T-cell (primary cell): Measurements from ENCODE around the gene CUBN. TPM values are rescaled to one million over a fixed set of nuclear protein-coding genes. Genes with fewer than 3 reads are reported as not detected.

Experiments used
- ATAC-seq, 4 experiments: fragments of 200-7000 bp in 3 of 4; fragments of 150-1000 bp in 1 of 4; cut with Tn5 transposase; replicated peaks in 1 of 4; 1 replicate in 3 of 4; 2 replicates in 1 of 4; pipeline ENCODE4 v1.10.0; 2021; ENCODE audit warnings: moderate library complexity in 3 of 4, mild to moderate bottlenecking in 2 of 4, moderate number of reproducible peaks in 1 of 4
- CTCF ChIA-PET, 2 donors: fragments of 300-600 bp; sonication (Branson Sonifier 250); formaldehyde crosslinking; loops; one replicate each; lab custom pipeline; 2022; ENCODE audit warnings: antibody characterized with exemption in 2 of 2; lab: Charles Lee
- POLR2A ChIA-PET, 2 donors: fragments of 300-600 bp; sonication (Branson Sonifier 250); formaldehyde crosslinking; loops; one replicate each; lab custom pipeline; 2022; ENCODE audit warnings: antibody characterized with exemption in 2 of 2; lab: Charles Lee
- DNase-seq, 35 experiments: peaks; one replicate each; pipeline versions ENCODE4 v3.0.0 to v3.0.0-alpha.2; 2013 to 2023
- H3K27ac ChIP-seq: one replicate; pipeline ENCODE4 v1.5.1; 2013; ENCODE audit warnings: low read length
- H3K27me3 ChIP-seq, 2 experiments: replicated peaks in 1 of 2; 1 replicate in 1 of 2; 2 replicates in 1 of 2; pipeline versions ENCODE4 v1.6.1 to v1.7.0; 2013; ENCODE audit warnings: low read length in 1 of 2, mixed read lengths in 1 of 2; ENCODE audit not compliant: control insufficient read depth in 2 of 2, insufficient read depth in 2 of 2; ENCODE audit errors: extremely low read depth in 1 of 2
- H3K36me3 ChIP-seq, 2 donors: 1 replicate in 1 of 2; 2 replicates in 1 of 2; pipeline versions ENCODE4 v1.6.1 to v1.7.0; 2013; ENCODE audit warnings: low read length in 1 of 2; ENCODE audit not compliant: control insufficient read depth in 2 of 2, insufficient read depth in 1 of 2; ENCODE audit errors: extremely low read depth in 1 of 2
- H3K4me1 ChIP-seq, 2 experiments: 1 replicate in 1 of 2; 2 replicates in 1 of 2; pipeline versions ENCODE4 v1.6.1 to v1.7.0; 2013; ENCODE audit warnings: low read length in 2 of 2, mixed read lengths in 1 of 2; ENCODE audit not compliant: insufficient read depth in 2 of 2, control insufficient read depth in 1 of 2; ENCODE audit errors: extremely low read depth in 1 of 2
- H3K4me3 ChIP-seq, 2 donors: 1 replicate in 1 of 2; 2 replicates in 1 of 2; pipeline versions ENCODE4 v1.5.1 to v1.7.0; 2013; ENCODE audit warnings: mild to moderate bottlenecking in 2 of 2, low read length in 1 of 2, moderate library complexity in 1 of 2; ENCODE audit not compliant: control insufficient read depth in 1 of 2; ENCODE audit errors: extremely low read depth in 1 of 2
- H3K9me3 ChIP-seq: 2 replicates; pipeline ENCODE4 v1.7.0; 2013
- H3K27ac Mint-ChIP-seq, 2 donors: one replicate each; pipeline ENCODE4 v1.8.0; 2020 to 2021; ENCODE audit warnings: mild to moderate bottlenecking in 2 of 2, mixed read lengths in 2 of 2
- H3K27me3 Mint-ChIP-seq, 2 donors: one replicate each; pipeline ENCODE4 v1.8.0; 2021 to 2022; ENCODE audit warnings: mixed read lengths in 2 of 2
- H3K36me3 Mint-ChIP-seq: one replicate; pipeline ENCODE4 v1.8.0; 2021; ENCODE audit warnings: mixed read lengths
- H3K4me1 Mint-ChIP-seq, 3 donors: one replicate each; pipeline ENCODE4 v1.8.0; 2020 to 2022; ENCODE audit warnings: mixed read lengths in 3 of 3, mild to moderate bottlenecking in 1 of 3
- H3K4me3 Mint-ChIP-seq, 3 donors: one replicate each; pipeline ENCODE4 v1.8.0; 2020 to 2022; ENCODE audit warnings: mild to moderate bottlenecking in 3 of 3, mixed read lengths in 3 of 3, moderate library complexity in 3 of 3
- H3K9me3 Mint-ChIP-seq, 3 donors: one replicate each; pipeline ENCODE4 v1.8.0; 2020 to 2022; ENCODE audit warnings: mixed read lengths in 3 of 3
- WGBS: methylation state at CpG from one replicate; pipeline ENCODE4 v1.1.5; 2013; ENCODE audit warnings: missing lambda C conversion rate; ENCODE audit not compliant: insufficient coverage; 5-methylcytosine and 5-hydroxymethylcytosine counted together
- total RNA-seq, 35 experiments: library from RNA in 6 of 35; stranded (reverse) in 6 of 35; fragments of 120-200 nt in 1 of 35; gene quantifications; one replicate each; pipeline versions ENCODE4 v1.2.1 to v1.2.4 and lab custom pipeline; 2013 to 2026

Gene CUBN
- total RNA-seq, 5 donors from 2014 or later (not counting 1 experiment from before 2014, with no cell fraction given): 6.3 to 11.4 (median 8.6) TPM

DNA sequence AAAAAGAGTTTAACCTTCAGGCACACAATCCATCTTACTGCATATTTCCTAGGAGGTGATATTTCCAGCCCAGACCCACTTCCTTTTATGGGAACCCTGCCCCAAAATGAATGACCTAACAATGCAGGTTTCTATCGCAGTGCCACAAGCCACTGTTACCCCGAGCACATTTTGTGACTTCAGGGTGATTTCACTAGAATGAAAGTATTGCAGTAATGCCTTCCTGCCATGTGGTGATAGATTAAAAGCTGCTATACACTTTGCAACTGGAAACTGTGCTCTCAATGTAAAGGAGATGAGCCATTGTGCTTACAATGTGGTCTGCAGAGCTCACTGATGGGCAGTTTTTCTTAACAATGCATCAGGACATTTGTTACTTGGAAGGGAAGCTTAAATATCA, 221.9 kb downstream of the CUBN start:
- H3K36me3 Mint-ChIP-seq: peaks cover 13% of the 10 kb centered on the region
- DNase-seq (no peak), ATAC-seq (no peak)
- no peaks in the 10 kb centered on the region for H3K27me3 ChIP-seq
- H3K36me3 ChIP-seq: no peaks in the 10 kb centered on the region
- no peaks in the 10 kb centered on the region for H3K4me1 ChIP-seq
- H3K9me3 ChIP-seq: no peaks in the 10 kb centered on the region
- CTCF ChIA-PET: no interaction called here
- H3K27ac Mint-ChIP-seq: no peak overlapping the region
- H3K4me1 Mint-ChIP-seq: peaks cover 3 to 4% (median 3%) of the 10 kb centered on the region in 3 donors
- H3K4me3 ChIP-seq: no peak overlapping the region
- 60% methylated on average over 1 of the region's 2 CpGs for WGBS
- H3K4me3 Mint-ChIP-seq: no peak overlapping the region
- no peaks in the 10 kb centered on the region for H3K9me3 Mint-ChIP-seq
- H3K27me3 Mint-ChIP-seq: no peaks in the 10 kb centered on the region
- POLR2A ChIA-PET: no interaction called here
- no peak overlapping the region for H3K27ac ChIP-seq

DNA sequence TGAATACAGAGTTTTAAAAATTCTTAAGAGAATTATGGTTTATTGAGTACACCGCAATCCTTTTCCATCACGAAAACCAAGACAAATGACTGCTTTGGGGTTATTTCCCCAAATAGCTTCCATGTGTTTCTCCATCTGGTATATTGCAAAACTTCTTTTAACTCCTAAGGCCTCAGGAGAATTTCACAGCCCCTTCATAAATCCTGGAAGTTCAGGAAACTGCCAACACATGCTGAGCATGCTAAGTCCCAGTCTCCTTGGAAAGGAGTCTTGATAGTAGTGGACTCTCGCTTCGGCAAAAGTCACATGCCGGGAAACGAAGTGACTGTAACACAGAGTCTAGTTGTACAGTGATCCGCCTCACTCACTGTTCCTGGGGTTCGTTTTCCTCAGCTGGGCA, 224.3 kb downstream of the CUBN start:
- no peak overlapping the region for H3K4me3 ChIP-seq
- no peaks in the 10 kb centered on the region for H3K4me1 ChIP-seq
- 96% methylated on average over 4 of the region's 8 CpGs for WGBS
- no peaks in the 10 kb centered on the region for H3K9me3 Mint-ChIP-seq
- ChIA-PET POLR2A (no interaction called here), CTCF (no interaction called here)
- H3K9me3 ChIP-seq: no peaks in the 10 kb centered on the region
- H3K36me3 ChIP-seq: peaks cover 0 to under 1% of the 10 kb centered on the region in 2 donors
- H3K27me3 Mint-ChIP-seq: no peaks in the 10 kb centered on the region
- H3K27me3 ChIP-seq: no peaks in the 10 kb centered on the region
- no peak overlapping the region for H3K27ac ChIP-seq
- no peak overlapping the region for H3K4me3 Mint-ChIP-seq
- H3K4me1 Mint-ChIP-seq: peaks cover 6 to 7% (median 7%) of the 10 kb centered on the region in 3 donors
- peaks cover 15% of the 10 kb centered on the region for H3K36me3 Mint-ChIP-seq
- ATAC-seq: no peak
- H3K27ac Mint-ChIP-seq: no peak overlapping the region
- DNase-seq: no peak

- H3K36me3 ChIP-seq: peaks cover 0 to 3% of the 10 kb centered on the region in 2 donors
- H3K27me3 ChIP-seq: no peaks in the 10 kb centered on the region
- H3K27ac ChIP-seq: no peak overlapping the region
- no peaks in the 10 kb centered on the region for H3K27me3 Mint-ChIP-seq
- H3K4me1 ChIP-seq: no peaks in the 10 kb centered on the region
- H3K27ac Mint-ChIP-seq: no peak overlapping the region
- H3K9me3 Mint-ChIP-seq: no peaks in the 10 kb centered on the region
- no peaks in the 10 kb centered on the region for H3K9me3 ChIP-seq
- no peak overlapping the region for H3K4me3 Mint-ChIP-seq
- ChIA-PET CTCF (interaction anchor here in 1 of 2 donors (0.6 to 0.7 kb wide), 2 partner anchors 302 to 1049 kb away, joined by 3 read pairs; no protein-coding TSS in a partner anchor), POLR2A (no interaction called here)
- DNase-seq (no peak), ATAC-seq (no peak)
- peaks cover 21% of the 10 kb centered on the region for H3K36me3 Mint-ChIP-seq
- 68% methylated on average over 3 of the region's 4 CpGs for WGBS
- peaks cover 6 to 7% (median 7%) of the 10 kb centered on the region in 3 donors for H3K4me1 Mint-ChIP-seq
- H3K4me3 ChIP-seq: no peak overlapping the region
Measured at GRCh38 chr10:16904639-16905061, 225.0 kb downstream of the CUBN start.

DNA sequence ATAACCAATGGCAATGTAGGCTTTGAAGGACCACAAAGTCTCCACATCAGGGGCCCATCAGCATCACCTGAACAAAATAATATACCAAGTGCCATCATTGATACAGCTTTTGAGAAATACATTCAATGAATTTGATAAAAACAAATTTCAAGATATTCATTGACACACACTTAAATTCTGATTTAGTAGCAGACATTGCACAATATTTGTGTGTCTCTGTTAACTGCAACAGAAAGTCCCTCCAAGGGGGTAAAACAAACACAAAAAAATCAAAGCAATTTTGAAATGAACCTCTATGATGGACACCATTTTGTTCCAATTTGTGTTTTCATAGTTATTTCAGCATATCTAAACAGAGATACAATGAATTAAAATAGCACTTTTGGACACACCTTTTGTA, 225.6 kb downstream of the CUBN start:
- no peak overlapping the region for H3K4me3 Mint-ChIP-seq

DNA sequence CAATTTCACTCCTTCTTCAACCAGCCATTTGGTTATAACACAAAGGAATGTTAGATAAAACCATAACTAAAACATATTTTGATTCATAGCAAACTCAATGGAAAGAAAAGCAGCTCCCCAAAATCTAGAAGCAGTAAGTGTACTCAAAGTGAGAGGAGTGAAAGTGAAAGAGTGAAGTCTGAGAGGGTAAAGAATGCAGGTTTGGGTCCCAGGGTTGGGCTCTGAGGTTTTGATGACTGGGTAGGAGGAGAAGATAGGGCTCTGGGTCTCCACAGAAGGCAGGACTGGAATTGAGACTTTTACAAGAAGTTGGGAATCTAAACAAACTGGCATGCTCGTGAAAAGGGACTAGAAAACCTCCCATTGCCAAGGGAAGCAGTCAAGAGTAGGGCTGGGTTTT, 227.0 kb downstream of the CUBN start:
- peaks cover 34% of the 10 kb centered on the region for H3K36me3 Mint-ChIP-seq
- no peak overlapping the region for H3K27ac Mint-ChIP-seq
- Histone ChIP-seq H3K36me3 (peaks cover 0 to 3% of the 10 kb centered on the region in 2 donors), H3K4me3 (no peak overlapping the region), H3K27me3 (no peaks in the 10 kb centered on the region), H3K9me3 (no peaks in the 10 kb centered on the region), H3K4me1 (no peaks in the 10 kb centered on the region), H3K27ac (no peak overlapping the region)
- CTCF ChIA-PET: no interaction called here
- ATAC-seq (no peak), DNase-seq (no peak)
- POLR2A ChIA-PET: no interaction called here
- no CpG with 5 or more reads among the region's 1 CpG for WGBS
- no peak overlapping the region for H3K4me3 Mint-ChIP-seq
- H3K27me3 Mint-ChIP-seq: no peaks in the 10 kb centered on the region
- no peaks in the 10 kb centered on the region for H3K9me3 Mint-ChIP-seq
- peaks cover 6 to 7% (median 7%) of the 10 kb centered on the region in 3 donors for H3K4me1 Mint-ChIP-seq

More for the DNA sequence above, 225.6 kb downstream of the CUBN start:
- Histone ChIP-seq H3K36me3 (peaks cover 0 to 3% of the 10 kb centered on the region in 2 donors), H3K9me3 (no peaks in the 10 kb centered on the region), H3K27ac (no peak overlapping the region), H3K27me3 (no peaks in the 10 kb centered on the region), H3K4me3 (no peak overlapping the region), H3K4me1 (no peaks in the 10 kb centered on the region)
- no peak for DNase-seq
- Mint-ChIP-seq H3K27me3 (no peaks in the 10 kb centered on the region), H3K27ac (no peak overlapping the region), H3K36me3 (peaks cover 25% of the 10 kb centered on the region), H3K9me3 (no peaks in the 10 kb centered on the region), H3K4me1 (peaks cover 6 to 7% (median 7%) of the 10 kb centered on the region in 3 donors)
- POLR2A ChIA-PET: no interaction called here
- CTCF ChIA-PET: interaction anchor here in 1 of 2 donors (0.6 kb wide), 1 partner anchor 1048 kb away, joined by 3 read pairs; no protein-coding TSS in a partner anchor
- ATAC-seq: no peak

DNA sequence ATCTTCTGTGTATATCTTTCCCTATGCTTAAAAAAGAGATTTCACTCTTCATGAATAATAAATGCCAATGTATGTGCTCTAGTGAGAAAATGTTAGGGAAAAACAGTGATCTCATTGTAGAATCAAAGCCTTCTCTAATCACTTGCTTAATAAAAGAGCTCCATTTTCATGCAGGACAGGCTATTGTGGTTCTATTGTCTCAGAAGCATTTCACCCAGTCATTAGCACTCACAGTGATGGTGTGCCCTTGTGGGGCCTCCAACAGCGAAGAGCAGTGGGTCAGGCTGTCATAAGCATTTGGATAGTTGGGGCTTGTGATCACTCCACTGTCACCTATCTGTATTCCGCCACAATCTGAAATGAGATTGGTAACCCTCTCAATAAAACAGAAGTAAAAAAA, 228.5 kb downstream of the CUBN start:
- DNase-seq: no peak
- ChIA-PET POLR2A (no interaction called here), CTCF (no interaction called here)
- H3K36me3 Mint-ChIP-seq: peaks cover 34% of the 10 kb centered on the region
- H3K27ac Mint-ChIP-seq: no peak overlapping the region
- no peak overlapping the region for H3K4me3 Mint-ChIP-seq
- WGBS: no CpG with 5 or more reads among the region's 2 CpGs
- H3K4me1 ChIP-seq: no peaks in the 10 kb centered on the region
- H3K27me3 Mint-ChIP-seq: no peaks in the 10 kb centered on the region
- no peaks in the 10 kb centered on the region for H3K27me3 ChIP-seq
- no peak for ATAC-seq
- no peak overlapping the region for H3K27ac ChIP-seq
- H3K9me3 ChIP-seq: no peaks in the 10 kb centered on the region
- peaks cover 0 to 3% of the 10 kb centered on the region in 2 donors for H3K36me3 ChIP-seq
- H3K4me3 ChIP-seq: no peak overlapping the region
- H3K9me3 Mint-ChIP-seq: peaks cover 0 to under 1% (median 0%) of the 10 kb centered on the region in 3 donors
- peaks cover 6 to 7% (median 7%) of the 10 kb centered on the region in 3 donors for H3K4me1 Mint-ChIP-seq

GRCh38 chr10:16896993-16897392, 232.6 kb downstream of the CUBN start:
- ChIA-PET POLR2A (no interaction called here), CTCF (no interaction called here)
- H3K4me3 ChIP-seq: no peak overlapping the region
- no peak for DNase-seq
- no peaks in the 10 kb centered on the region for H3K4me1 ChIP-seq
- H3K4me1 Mint-ChIP-seq: peaks cover 0 to 1% (median 0%) of the 10 kb centered on the region in 3 donors
- ATAC-seq: no peak
- no peak overlapping the region for H3K27ac Mint-ChIP-seq
- H3K27me3 ChIP-seq: no peaks in the 10 kb centered on the region
- H3K36me3 ChIP-seq: peaks cover 0 to 3% of the 10 kb centered on the region in 2 donors
- H3K27ac ChIP-seq: no peak overlapping the region
- no peaks in the 10 kb centered on the region for H3K27me3 Mint-ChIP-seq
- peaks cover 29% of the 10 kb centered on the region for H3K36me3 Mint-ChIP-seq
- peaks cover 0 to 9% (median 0%) of the 10 kb centered on the region in 3 donors for H3K9me3 Mint-ChIP-seq
- WGBS: 80% methylated on average over 1 of the region's 3 CpGs
- no peaks in the 10 kb centered on the region for H3K9me3 ChIP-seq
- H3K4me3 Mint-ChIP-seq: no peak overlapping the region
